Heart left ventricle (tissue), 13 donors: Measurements from ENCODE around the gene OR2AE1.

Experiments used
- POLR2A ChIP-seq, 2 donors: fragments of 450-650 bp; IDR thresholded peaks; one replicate each; pipeline ENCODE4 v1.6.1; 2017; ENCODE audit warnings: antibody characterized with exemption in 2 of 2, mild to moderate bottlenecking in 2 of 2, moderate library complexity in 2 of 2
- TF ChIP-seq, protein P1 (sequence below), 12 donors: fragments of 200-600 bp; sonication (generic) in 4 of 12; IDR thresholded peaks; one replicate each; pipeline versions ENCODE4 v1.5.0 to v1.8.0; 2018 to 2022; ENCODE audit warnings: antibody characterized with exemption in 12 of 12, mild to moderate bottlenecking in 5 of 12
- donor health status: ischemic (EF 13 %, LVEDD 7.1; RV severe dilation, severe dysfunction).
- donor health status: DM: no; HTN: yes; CAD: no.
- donor health status: DM: no; HTN: no; CAD: no.
- donor health status: ischemic (EF 25% LVEDD 6.9; RV normal size, moderate dysfunction).
- donor health status: ischemic (EF 25% LVEDD 5.7; RV mildly dilated, moderate dysfunction).
- donor health status: ischemic (EF 35%, LVEDD 5.7; RV mildly dilated, moderate dysfunction).
- donor health status: nonischemic (EF 11% LVEDD 7.7; RV severe dilation, severe dysfunction).
- donor health status: DM: yes; HTN: yes; CAD: no.
- donor health status: PGD.
- donor health status: ischemic (EF 29% LVEDD 5.4; RV normal size, mild dysfunction).
- donor health status: nonischemic (EF 23%, LVEDD 6.1; RV moderate dilation, normal function).

DNA sequence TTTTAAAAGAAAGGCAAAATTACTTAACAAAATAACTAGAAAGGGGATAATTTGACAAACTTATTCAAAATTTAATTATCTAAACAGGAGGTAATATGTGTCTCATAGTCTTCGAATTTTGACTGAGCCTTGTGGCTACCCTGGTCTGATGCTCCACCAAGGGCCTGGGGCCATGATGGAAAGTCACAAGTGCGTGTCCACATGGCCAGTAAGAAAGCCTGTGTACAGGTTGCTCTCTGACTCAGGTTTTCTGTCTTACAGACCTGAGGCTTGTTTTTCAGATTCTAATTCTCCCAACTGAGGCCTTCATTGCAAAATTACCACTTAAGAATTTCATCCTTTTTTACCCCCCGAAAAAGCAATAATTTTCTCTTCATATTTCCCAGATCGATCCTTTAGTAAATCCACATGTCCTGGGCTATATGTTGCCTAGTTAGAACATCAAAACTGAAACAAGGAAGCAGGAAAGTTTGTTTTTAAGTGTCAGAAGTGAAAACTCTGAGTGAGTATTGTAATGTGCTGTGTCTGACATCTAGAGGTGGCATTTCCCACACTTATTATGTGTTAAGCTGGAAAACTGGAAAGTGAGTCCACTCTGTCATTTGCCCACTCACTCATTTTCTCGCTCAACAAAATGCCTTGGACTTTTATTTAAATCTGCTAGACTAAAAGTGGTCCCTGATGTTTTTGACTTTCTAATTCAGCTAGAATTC is 39.0 kb downstream of the OR2AE1 start:
- TF ChIP-seq POLR2A (IDR thresholded peaks at IDR 0.05): no peak
- TF ChIP-seq, protein P1, sequence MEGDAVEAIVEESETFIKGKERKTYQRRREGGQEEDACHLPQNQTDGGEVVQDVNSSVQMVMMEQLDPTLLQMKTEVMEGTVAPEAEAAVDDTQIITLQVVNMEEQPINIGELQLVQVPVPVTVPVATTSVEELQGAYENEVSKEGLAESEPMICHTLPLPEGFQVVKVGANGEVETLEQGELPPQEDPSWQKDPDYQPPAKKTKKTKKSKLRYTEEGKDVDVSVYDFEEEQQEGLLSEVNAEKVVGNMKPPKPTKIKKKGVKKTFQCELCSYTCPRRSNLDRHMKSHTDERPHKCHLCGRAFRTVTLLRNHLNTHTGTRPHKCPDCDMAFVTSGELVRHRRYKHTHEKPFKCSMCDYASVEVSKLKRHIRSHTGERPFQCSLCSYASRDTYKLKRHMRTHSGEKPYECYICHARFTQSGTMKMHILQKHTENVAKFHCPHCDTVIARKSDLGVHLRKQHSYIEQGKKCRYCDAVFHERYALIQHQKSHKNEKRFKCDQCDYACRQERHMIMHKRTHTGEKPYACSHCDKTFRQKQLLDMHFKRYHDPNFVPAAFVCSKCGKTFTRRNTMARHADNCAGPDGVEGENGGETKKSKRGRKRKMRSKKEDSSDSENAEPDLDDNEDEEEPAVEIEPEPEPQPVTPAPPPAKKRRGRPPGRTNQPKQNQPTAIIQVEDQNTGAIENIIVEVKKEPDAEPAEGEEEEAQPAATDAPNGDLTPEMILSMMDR (IDR thresholded peaks at IDR 0.05): peak in 2 of 12 donors; percentile 7 to 17
